Naive B cell (primary cell): ENCODE results near the gene WDR88. TPM values are rescaled to one million over a fixed set of nuclear protein-coding genes. Genes with fewer than 3 reads are reported as not detected.
"Not testable (repeated sequence)": the region's sequence is repeated elsewhere in the genome, so short reads cannot be mapped to it uniquely, and the experiment has no call there.

Experiments used
- ATAC-seq, 2 donors: fragments of 150-1000 bp; cut with Tn5 transposase; 2 replicates each; pipeline ENCODE4 v1.10.0; 2021; ENCODE audit warnings: low read depth in 2 of 2, mild to moderate bottlenecking in 2 of 2, moderate library complexity in 2 of 2
- DNase-seq: peaks from one replicate; pipeline ENCODE4 v3.0.0; 2022
- H3K27ac Mint-ChIP-seq, 6 donors: one replicate each; pipeline ENCODE4 v1.8.0; 2020 to 2022; ENCODE audit warnings: mild to moderate bottlenecking in 6 of 6, mixed read lengths in 6 of 6, moderate library complexity in 5 of 6, inconsistent platforms in 2 of 6
- H3K27me3 Mint-ChIP-seq, 3 donors: one replicate each; pipeline ENCODE4 v1.8.0; 2021 to 2022; ENCODE audit warnings: mixed read lengths in 3 of 3, mild to moderate bottlenecking in 1 of 3
- H3K36me3 Mint-ChIP-seq, 2 donors: one replicate each; pipeline ENCODE4 v1.8.0; 2020 to 2022; ENCODE audit warnings: mixed read lengths in 2 of 2, inconsistent platforms in 1 of 2, mild to moderate bottlenecking in 1 of 2
- H3K4me1 Mint-ChIP-seq, 3 donors: one replicate each; pipeline ENCODE4 v1.8.0; 2020 to 2022; ENCODE audit warnings: mixed read lengths in 3 of 3, inconsistent platforms in 1 of 3, mild to moderate bottlenecking in 1 of 3, moderate library complexity in 1 of 3
- H3K4me3 Mint-ChIP-seq, 8 donors: one replicate each; pipeline ENCODE4 v1.8.0; 2020 to 2022; ENCODE audit warnings: mild to moderate bottlenecking in 8 of 8, mixed read lengths in 8 of 8, moderate library complexity in 8 of 8, inconsistent platforms in 2 of 8
- H3K9me3 Mint-ChIP-seq, 7 donors: one replicate each; pipeline ENCODE4 v1.8.0; 2020 to 2022; ENCODE audit warnings: mixed read lengths in 7 of 7, mild to moderate bottlenecking in 5 of 7, inconsistent platforms in 2 of 7, moderate library complexity in 1 of 7
- polyA plus RNA-seq, 6 donors: library from polyadenylated mRNA; unstranded; fragments of 300-500 nt; fragmentation: Illumina TruSeq; gene quantifications; one replicate each; pipeline ENCODE4 v1.2.3, GENCODE V29; 2021; ENCODE audit warnings: low read depth in 6 of 6

WDR88 gene
- polyA plus RNA-seq, 6 donors from 2014 or later = 0.43 to 0.65 TPM; not detected in 4

GRCh38 chr19:33163481-33163880 lies 31.6 kb downstream of the WDR88 start:
- Mint-ChIP-seq H3K4me3 (no peak overlapping the region), H3K27ac (no peak overlapping the region), H3K4me1 (peaks cover 8 to 19% (median 18%) of the 10 kb centered on the region in 3 donors), H3K9me3 (peaks cover 0 to 9% (median 5%) of the 10 kb centered on the region in 7 donors), H3K36me3 (peaks cover 5 to 8% of the 10 kb centered on the region in 2 donors), H3K27me3 (no peaks in the 10 kb centered on the region)
- ATAC-seq (no peak), DNase-seq (no peak)

- H3K27ac Mint-ChIP-seq = peak overlapping the region in 1 of 6 donors; percentile 26
- not testable (repeated sequence) for H3K27me3 Mint-ChIP-seq, H3K4me3 Mint-ChIP-seq, DNase-seq, H3K36me3 Mint-ChIP-seq, ATAC-seq
- peaks cover 0 to 10% (median 5%) of the 10 kb centered on the region in 7 donors for H3K9me3 Mint-ChIP-seq
- peaks cover 4 to 10% (median 6%) of the 10 kb centered on the region in 3 donors for H3K4me1 Mint-ChIP-seq
Measured at GRCh38 chr19:33166037-33166436, 34.1 kb downstream of the WDR88 start.

GRCh38 chr19:33167438-33167837 lies 35.5 kb downstream of the WDR88 start:
- Mint-ChIP-seq H3K36me3 (peaks cover 5 to 12% of the 10 kb centered on the region in 2 donors), H3K4me3 (no peak overlapping the region), H3K9me3 (peaks cover 0 to 10% (median 5%) of the 10 kb centered on the region in 7 donors), H3K27me3 (no peaks in the 10 kb centered on the region), H3K27ac (peak overlapping the region in 1 of 6 donors; percentile 39), H3K4me1 (peaks cover 7 to 18% (median 10%) of the 10 kb centered on the region in 3 donors)
- DNase-seq (no peak), ATAC-seq (no peak)

GRCh38 chr19:33168528-33168927 lies 36.6 kb downstream of the WDR88 start:
- peaks cover 15 to 26% (median 15%) of the 10 kb centered on the region in 3 donors for H3K4me1 Mint-ChIP-seq
- DNase-seq (no peak), ATAC-seq (no peak)
- H3K9me3 Mint-ChIP-seq = peaks cover 0 to 10% (median 5%) of the 10 kb centered on the region in 7 donors
- no peaks in the 10 kb centered on the region for H3K27me3 Mint-ChIP-seq
- no peak overlapping the region for H3K27ac Mint-ChIP-seq
- peak overlapping the region in 1 of 8 donors; percentile 9 for H3K4me3 Mint-ChIP-seq
- peaks cover 5 to 15% of the 10 kb centered on the region in 2 donors for H3K36me3 Mint-ChIP-seq

GRCh38 chr19:33171222-33171795 lies 39.4 kb downstream of the WDR88 start:
- no peak overlapping the region for H3K4me3 Mint-ChIP-seq
- no peak overlapping the region for H3K27ac Mint-ChIP-seq

GRCh38 chr19:33171916-33172359 lies 40.0 kb downstream of the WDR88 start:
- DNase-seq (no peak), ATAC-seq (no peak)
- peaks cover 0 to 10% (median 6%) of the 10 kb centered on the region in 7 donors for H3K9me3 Mint-ChIP-seq
- peaks cover 0 to 3% (median 3%) of the 10 kb centered on the region in 3 donors for H3K27me3 Mint-ChIP-seq
- peaks cover 29 to 53% (median 33%) of the 10 kb centered on the region in 3 donors for H3K4me1 Mint-ChIP-seq
- no peak overlapping the region for H3K4me3 Mint-ChIP-seq
- peaks cover 0 to 21% of the 10 kb centered on the region in 2 donors for H3K36me3 Mint-ChIP-seq
- H3K27ac Mint-ChIP-seq = no peak overlapping the region

More at GRCh38 chr19:33171222-33171795, 39.4 kb downstream of the WDR88 start:
- H3K9me3 Mint-ChIP-seq = peaks cover 0 to 10% (median 5%) of the 10 kb centered on the region in 7 donors
- peaks cover 25 to 47% (median 33%) of the 10 kb centered on the region in 3 donors for H3K4me1 Mint-ChIP-seq
- DNase-seq = no peak
- H3K36me3 Mint-ChIP-seq = peaks cover 0 to 15% of the 10 kb centered on the region in 2 donors
- no peaks in the 10 kb centered on the region for H3K27me3 Mint-ChIP-seq
- no peak for ATAC-seq

GRCh38 chr19:33174186-33174585 lies 42.3 kb downstream of the WDR88 start:
- Mint-ChIP-seq H3K4me1 (peaks cover 39 to 56% (median 41%) of the 10 kb centered on the region in 3 donors), H3K4me3 (peak overlapping the region in 2 of 8 donors; percentile 9 to 97), H3K27me3 (peaks cover 0 to 5% (median 4%) of the 10 kb centered on the region in 3 donors), H3K36me3 (peaks cover 0 to 15% of the 10 kb centered on the region in 2 donors), H3K27ac (no peak overlapping the region), H3K9me3 (peaks cover 0 to 4% (median 0%) of the 10 kb centered on the region in 7 donors)
- ATAC-seq (no peak), DNase-seq (no peak)

- Mint-ChIP-seq H3K4me1 (peaks cover 39 to 56% (median 41%) of the 10 kb centered on the region in 3 donors), H3K27ac (peak overlapping the region in 4 of 6 donors; percentile 7 to 100 (median 74)), H3K27me3 (peaks cover 0 to 5% (median 4%) of the 10 kb centered on the region in 3 donors), H3K9me3 (peaks cover 0 to 4% (median 0%) of the 10 kb centered on the region in 7 donors), H3K4me3 (peak overlapping the region in 7 of 8 donors; percentile 92 to 99 (median 98)), H3K36me3 (peaks cover 0 to 15% of the 10 kb centered on the region in 2 donors)
- no peak for ATAC-seq
- DNase-seq = no peak
Measured at GRCh38 chr19:33175156-33175782, 43.4 kb downstream of the WDR88 start.

GRCh38 chr19:33175886-33176669 lies 44.2 kb downstream of the WDR88 start:
- H3K4me3 Mint-ChIP-seq = peak overlapping the region; percentile 92 to 99 (median 98)
- DNase-seq (no peak), ATAC-seq (no peak)
- peaks cover 0 to 4% (median 0%) of the 10 kb centered on the region in 7 donors for H3K9me3 Mint-ChIP-seq
- peaks cover 39 to 56% (median 41%) of the 10 kb centered on the region in 3 donors for H3K4me1 Mint-ChIP-seq
- peaks cover 0 to 15% of the 10 kb centered on the region in 2 donors for H3K36me3 Mint-ChIP-seq
- peak overlapping the region; percentile 96 to 100 (median 100) for H3K27ac Mint-ChIP-seq
- peaks cover 0 to 5% (median 4%) of the 10 kb centered on the region in 3 donors for H3K27me3 Mint-ChIP-seq

- Mint-ChIP-seq H3K36me3 (peaks cover 0 to 15% of the 10 kb centered on the region in 2 donors), H3K27ac (peak overlapping the region; percentile 99 to 100 (median 100)), H3K4me3 (peak overlapping the region; percentile 92 to 99 (median 98)), H3K9me3 (peaks cover 0 to 4% (median 0%) of the 10 kb centered on the region in 7 donors), H3K27me3 (peaks cover 0 to 5% (median 4%) of the 10 kb centered on the region in 3 donors), H3K4me1 (peaks cover 39 to 54% (median 41%) of the 10 kb centered on the region in 3 donors)
- ATAC-seq = peak; percentile 69 to 70
- peak; percentile 99 for DNase-seq
Measured at GRCh38 chr19:33176670-33177416, 44.9 kb downstream of the WDR88 start.

- peak; percentile 62 to 65 for ATAC-seq
- peak overlapping the region; percentile 99 to 100 (median 100) for H3K27ac Mint-ChIP-seq
- H3K27me3 Mint-ChIP-seq = peaks cover 0 to 5% (median 4%) of the 10 kb centered on the region in 3 donors
- peaks cover 0 to 4% (median 0%) of the 10 kb centered on the region in 7 donors for H3K9me3 Mint-ChIP-seq
- peaks cover 0 to 10% of the 10 kb centered on the region in 2 donors for H3K36me3 Mint-ChIP-seq
- no peak for DNase-seq
- peak overlapping the region; percentile 92 to 99 (median 98) for H3K4me3 Mint-ChIP-seq
- peaks cover 33 to 48% (median 36%) of the 10 kb centered on the region in 3 donors for H3K4me1 Mint-ChIP-seq
Measured at GRCh38 chr19:33177417-33177979, 45.6 kb downstream of the WDR88 start.
